ENCODE measurements around the gene FREY1. TPM values are rescaled to one million over a fixed set of nuclear protein-coding genes. Genes with fewer than 3 reads are reported as not detected.

FREY1 gene
- total RNA-seq, 4 donors from 2014 or later, result 0.91 to 2.3 TPM; not detected in 2

DNA sequence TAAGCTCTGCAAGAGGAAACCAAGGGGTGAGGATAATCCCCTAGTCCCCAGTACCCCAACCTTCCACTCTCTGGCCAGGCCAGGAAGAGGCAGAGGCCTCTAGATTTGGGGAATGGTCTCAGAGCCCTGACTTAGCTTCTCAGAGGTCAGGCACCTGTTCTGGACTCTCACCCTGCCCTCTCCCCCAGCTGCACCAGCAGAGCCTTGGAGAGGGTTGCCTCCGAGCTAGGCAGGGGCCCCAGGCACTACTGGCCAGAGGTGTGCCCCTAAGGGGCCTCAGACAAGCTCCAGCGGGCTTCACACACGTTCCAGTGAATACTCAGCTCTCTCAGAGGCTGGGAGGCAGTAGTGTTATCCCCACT is 8.0 kb downstream of the FREY1 start:
- WGBS, 2 donors, result 21 to 30% methylated on average over 3 of the region's 3 CpGs
- intact Hi-C loops (cut with DNase I; ENCODE audit: low total_unique reads), result no loop called here
- TF ChIP-seq POLR2A (IDR thresholded peaks at IDR 0.05), result no peak
- TF ChIP-seq, protein P1, sequence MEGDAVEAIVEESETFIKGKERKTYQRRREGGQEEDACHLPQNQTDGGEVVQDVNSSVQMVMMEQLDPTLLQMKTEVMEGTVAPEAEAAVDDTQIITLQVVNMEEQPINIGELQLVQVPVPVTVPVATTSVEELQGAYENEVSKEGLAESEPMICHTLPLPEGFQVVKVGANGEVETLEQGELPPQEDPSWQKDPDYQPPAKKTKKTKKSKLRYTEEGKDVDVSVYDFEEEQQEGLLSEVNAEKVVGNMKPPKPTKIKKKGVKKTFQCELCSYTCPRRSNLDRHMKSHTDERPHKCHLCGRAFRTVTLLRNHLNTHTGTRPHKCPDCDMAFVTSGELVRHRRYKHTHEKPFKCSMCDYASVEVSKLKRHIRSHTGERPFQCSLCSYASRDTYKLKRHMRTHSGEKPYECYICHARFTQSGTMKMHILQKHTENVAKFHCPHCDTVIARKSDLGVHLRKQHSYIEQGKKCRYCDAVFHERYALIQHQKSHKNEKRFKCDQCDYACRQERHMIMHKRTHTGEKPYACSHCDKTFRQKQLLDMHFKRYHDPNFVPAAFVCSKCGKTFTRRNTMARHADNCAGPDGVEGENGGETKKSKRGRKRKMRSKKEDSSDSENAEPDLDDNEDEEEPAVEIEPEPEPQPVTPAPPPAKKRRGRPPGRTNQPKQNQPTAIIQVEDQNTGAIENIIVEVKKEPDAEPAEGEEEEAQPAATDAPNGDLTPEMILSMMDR (IDR thresholded peaks at IDR 0.05), result no peak
- no peak overlapping the region for H3K4me3 ChIP-seq (ENCODE audit: low read depth, poor library complexity, severe bottlenecking)
- DNase-seq (ENCODE audit: low spot score in 2 of 2), result no peak

DNA sequence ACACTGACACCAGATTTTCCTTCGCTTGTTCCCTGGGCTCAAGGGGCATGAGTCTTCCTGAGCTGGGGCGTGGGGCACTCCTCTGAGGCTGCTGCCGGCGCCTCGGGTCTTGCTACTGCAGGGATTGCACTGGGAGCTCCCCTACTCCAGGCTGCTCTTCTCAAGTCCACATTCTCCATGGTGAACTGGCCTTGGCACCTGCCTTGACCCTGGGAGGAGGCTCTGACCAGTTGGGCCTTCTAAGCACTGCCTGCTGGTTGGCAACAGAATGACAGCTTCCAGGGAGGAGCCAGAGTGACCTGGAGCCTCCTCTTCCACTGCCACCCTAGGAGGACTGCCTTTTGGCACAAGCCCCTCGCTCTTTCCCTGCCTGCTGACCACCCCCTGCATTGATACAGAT is 9.5 kb downstream of the FREY1 start:
- no peak for TF ChIP-seq POLR2A (IDR thresholded peaks at IDR 0.05)
- TF ChIP-seq, protein P1 (IDR thresholded peaks at IDR 0.05), result no peak
- H3K4me3 ChIP-seq (ENCODE audit: low read depth, poor library complexity, severe bottlenecking), result no peak overlapping the region
- no peak for DNase-seq (ENCODE audit: low spot score in 2 of 2)
- 94 to 97% methylated on average over 6 of the region's 6 CpGs for WGBS, 2 donors
- intact Hi-C loops (cut with DNase I; ENCODE audit: low total_unique reads), result no loop called here

DNA sequence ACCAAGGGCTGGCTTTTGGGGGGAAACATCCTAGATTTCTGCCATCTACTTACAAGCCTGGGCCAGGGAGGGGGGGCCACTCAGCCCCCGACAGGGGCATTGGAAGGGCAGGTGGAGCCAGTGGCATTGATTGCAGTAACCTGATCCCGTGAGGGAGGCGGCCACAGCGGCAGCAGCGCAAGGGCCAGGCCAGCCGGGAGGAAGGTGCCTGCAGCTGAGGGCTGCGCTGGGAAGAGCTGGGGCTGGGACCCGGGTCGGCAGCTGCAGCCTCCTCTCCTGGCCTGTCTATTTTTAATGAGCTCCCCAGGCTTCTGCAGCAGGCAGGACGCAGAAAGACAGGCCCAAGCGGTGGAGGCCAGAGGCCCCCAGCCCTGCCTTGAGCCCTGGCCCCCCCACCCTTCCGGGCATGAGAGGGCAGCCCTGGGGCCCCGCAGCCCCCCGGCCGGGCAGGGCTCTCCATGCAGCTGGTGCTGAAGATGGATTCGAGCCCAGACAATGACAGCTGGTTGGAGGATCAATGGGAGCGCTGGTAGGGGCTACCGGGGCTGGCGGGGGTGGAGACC is 10.6 kb downstream of the FREY1 start:
- intact Hi-C loops (cut with DNase I; ENCODE audit: low total_unique reads), result no loop called here
- TF ChIP-seq POLR2A (IDR thresholded peaks at IDR 0.05), result no peak
- TF ChIP-seq, protein P1 (IDR thresholded peaks at IDR 0.05), result no peak
- no peak for DNase-seq (ENCODE audit: low spot score in 2 of 2)
- no peak overlapping the region for H3K4me3 ChIP-seq (ENCODE audit: low read depth, poor library complexity, severe bottlenecking)
- WGBS, 2 donors, result 37 to 42% methylated on average over 12 to 13 of the region's 19 CpGs

DNA sequence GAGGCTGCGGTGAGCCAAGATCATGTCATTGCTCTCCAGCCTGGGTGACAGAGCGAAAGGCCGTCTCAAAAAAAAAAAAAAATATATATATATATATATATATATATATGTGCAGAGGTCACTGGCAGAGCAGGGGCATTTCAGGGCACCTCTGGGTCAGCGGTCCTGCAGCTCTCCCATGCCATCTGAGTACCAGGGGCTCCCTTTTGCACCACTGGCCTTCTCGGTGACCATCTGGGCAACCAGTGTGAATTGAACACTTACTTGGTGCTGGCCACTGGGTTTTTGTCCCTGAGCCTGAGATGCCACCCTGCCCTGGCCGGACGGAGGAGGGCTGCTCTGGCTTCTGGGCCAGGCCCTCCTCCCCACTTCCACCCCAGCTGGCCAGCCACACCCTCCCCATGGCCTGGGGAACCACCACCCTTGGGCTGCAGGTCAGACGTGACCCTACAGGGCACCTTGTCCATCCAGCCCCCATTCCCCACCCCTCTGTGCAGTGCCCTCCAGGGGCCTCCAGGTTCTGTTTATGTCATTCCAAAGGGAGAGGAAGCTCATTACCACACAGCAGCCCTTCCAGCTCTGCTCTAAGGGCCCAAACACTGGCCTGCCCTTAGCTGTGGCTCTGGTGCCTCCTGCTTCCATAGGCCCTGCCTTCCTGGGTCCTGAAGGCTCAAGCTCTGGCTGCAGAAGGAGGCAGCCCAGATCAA is 11.4 kb downstream of the FREY1 start:
- DNase-seq (ENCODE audit: low spot score in 2 of 2), result no peak
- TF ChIP-seq POLR2A (IDR thresholded peaks at IDR 0.05), result no peak
- TF ChIP-seq, protein P1 (IDR thresholded peaks at IDR 0.05), result no peak
- no peak overlapping the region for H3K4me3 ChIP-seq (ENCODE audit: low read depth, poor library complexity, severe bottlenecking)
- intact Hi-C loops (cut with DNase I; ENCODE audit: low total_unique reads), result no loop called here
- 88 to 89% methylated on average over 8 of the region's 8 CpGs for WGBS, 2 donors

DNA sequence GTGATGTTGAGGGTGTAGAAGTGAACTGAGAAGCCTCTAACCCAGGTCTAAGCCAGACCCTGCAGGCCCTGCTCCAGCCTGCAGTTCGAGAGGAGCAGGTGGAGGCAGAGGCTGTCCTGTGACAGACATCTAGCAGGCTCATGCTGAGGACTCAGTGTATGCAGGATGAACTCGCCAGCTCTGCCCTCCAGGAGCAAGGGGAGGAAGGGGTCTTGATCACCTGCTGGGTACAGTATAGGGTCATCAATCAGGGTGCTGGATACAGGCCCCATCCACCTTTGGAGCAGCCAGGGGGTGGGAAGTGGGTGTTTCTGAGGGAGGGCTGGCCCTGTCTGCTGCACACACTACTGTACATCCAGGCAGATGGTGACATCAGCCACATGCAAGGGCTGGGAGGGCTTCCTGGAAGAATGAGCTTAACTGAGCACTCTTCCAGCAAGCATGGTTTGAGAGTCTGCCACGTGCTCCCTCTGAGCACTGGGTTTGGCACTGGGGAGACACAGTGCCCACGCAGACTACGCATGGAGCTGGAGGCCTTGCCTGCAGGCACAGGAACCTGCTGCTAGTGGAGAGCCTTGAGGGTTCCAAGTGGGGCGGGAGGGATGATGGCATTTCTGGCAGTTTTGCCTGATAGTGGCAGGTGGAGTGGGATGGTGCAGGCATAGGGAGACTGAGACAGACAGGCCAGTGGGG is 12.4 kb downstream of the FREY1 start:
- intact Hi-C loops (cut with DNase I; ENCODE audit: low total_unique reads), result no loop called here
- WGBS, 2 donors, result 75 to 83% methylated on average over 6 of the region's 6 CpGs
- DNase-seq (ENCODE audit: low spot score in 2 of 2), result no peak
- TF ChIP-seq POLR2A (IDR thresholded peaks at IDR 0.05), result no peak
- TF ChIP-seq, protein P1 (IDR thresholded peaks at IDR 0.05), result no peak
- H3K4me3 ChIP-seq (ENCODE audit: low read depth, poor library complexity, severe bottlenecking), result no peak overlapping the region
